Vagina (tissue), 2 donors: Measurements from ENCODE around the gene ST8SIA4. TPM values are rescaled to one million over a fixed set of nuclear protein-coding genes. Genes with fewer than 3 reads are reported as not detected.

ENCODE experiments used
- DNase-seq, 2 donors: peaks; one replicate each; pipeline ENCODE4 v3.0.0-alpha.2; 2017; ENCODE audit errors: extremely low spot score in 2 of 2
- H3K27ac ChIP-seq: fragments of 200-600 bp; sonication (generic); one replicate; pipeline ENCODE4 v1.5.1; 2019
- H3K27me3 ChIP-seq: fragments of 200-600 bp; sonication (generic); one replicate; pipeline ENCODE4 v1.5.1; 2019
- H3K36me3 ChIP-seq, 2 donors: fragments of 200-600 bp; sonication (generic); one replicate each; pipeline ENCODE4 v1.5.1; 2017 to 2019
- H3K4me1 ChIP-seq: fragments of 200-600 bp; sonication (generic); one replicate; pipeline ENCODE4 v1.5.1; 2019
- H3K4me3 ChIP-seq, 2 donors: fragments of 200-600 bp; sonication (generic); 1 replicate in 1 of 2; 2 replicates in 1 of 2; pipeline ENCODE4 v1.5.1; 2016 to 2019
- H3K9me3 ChIP-seq: fragments of 200-600 bp; sonication (generic); one replicate; pipeline ENCODE4 v1.5.1; 2019
- CTCF ChIP-seq, 3 experiments: fragments of 450-650 bp in 2 of 3; fragments of 200-600 bp in 1 of 3; sonication (generic) in 1 of 3; IDR thresholded peaks; one replicate each; pipeline ENCODE4 v1.5.1; 2017 to 2019; ENCODE audit warnings: antibody characterized with exemption in 3 of 3, mild to moderate bottlenecking in 2 of 3, moderate library complexity in 2 of 3
- POLR2A ChIP-seq, 2 donors: fragments of 450-650 bp; IDR thresholded peaks; one replicate each; pipeline ENCODE4 v1.6.1; 2017; ENCODE audit warnings: antibody characterized with exemption in 2 of 2, mild to moderate bottlenecking in 2 of 2, moderate library complexity in 2 of 2
- POLR2AphosphoS5 ChIP-seq, 2 donors: sonication (generic); formaldehyde crosslinking; IDR thresholded peaks; one replicate each; pipeline ENCODE4 v1.9.0; 2017; ENCODE audit warnings: antibody characterized with exemption in 2 of 2, mild to moderate bottlenecking in 2 of 2, low read depth in 1 of 2; ENCODE audit not compliant: insufficient read depth in 1 of 2
- intact Hi-C: fragments of 100-400 bp; cut with DNase I; formaldehyde crosslinking; loops from one replicate; pipeline ENCODE4 v1.15.1; 2023
- total RNA-seq: library from RNA; depleted of rRNA; stranded (reverse); fragments of >200 nt; gene quantifications from one replicate; pipeline ENCODE4 v1.2.3, GENCODE V29; 2016

Gene ST8SIA4
- total RNA-seq = 4.2 TPM

DNA sequence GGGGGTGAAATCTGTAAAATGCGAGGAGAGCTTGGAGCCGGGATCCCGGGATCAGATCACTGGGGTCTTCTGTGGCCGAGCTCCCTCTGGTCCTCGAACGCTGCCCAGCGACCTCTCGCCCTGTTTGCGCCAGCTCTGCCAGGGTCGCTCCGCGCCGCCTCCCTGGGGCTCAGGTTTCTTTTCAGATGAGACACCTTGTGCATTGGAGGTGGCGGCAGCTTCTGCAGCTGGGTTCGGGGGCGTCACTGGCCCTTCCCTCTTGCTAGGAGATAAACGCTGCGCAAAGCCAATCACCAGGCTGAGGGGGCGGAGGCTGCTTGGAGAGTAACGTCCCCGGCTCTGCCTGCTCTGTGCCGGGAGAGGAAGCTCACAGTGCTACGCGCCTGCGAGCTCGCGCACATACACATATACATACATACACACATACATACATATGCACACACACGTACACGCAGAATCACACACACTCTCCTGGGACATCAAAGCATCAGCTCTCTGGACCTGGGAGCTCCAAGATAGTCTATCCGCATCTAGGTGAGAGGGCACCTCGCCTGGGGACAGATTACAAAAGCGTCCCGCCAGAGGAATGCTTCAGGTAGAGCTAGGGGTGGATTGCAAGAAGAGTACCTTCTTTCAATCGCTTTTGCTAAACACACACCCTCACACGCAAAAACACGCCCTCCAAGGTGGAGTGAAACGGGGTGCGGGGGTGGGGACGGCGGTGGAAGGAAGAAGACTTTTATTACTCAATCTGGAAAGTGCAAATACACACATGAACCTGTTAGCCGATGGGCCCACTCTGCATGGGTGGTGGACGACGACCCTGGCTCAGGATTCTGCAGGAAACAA, at the start of gene ST8SIA4:
Gene ST8SIA4 (minus strand): TSS at position 244 of the 849 bp plus-strand sequence. CDS start 327 bp downstream, outside the sequence.
- peak within 1 kb of the TSS; percentile 63 for H3K27ac ChIP-seq
- intact Hi-C loops = no loop called here
- DNase-seq = peak in 1 of 2 donors; percentile 91
- peak within 1 kb of the TSS; percentile 62 to 63 for H3K4me3 ChIP-seq
- no peaks in the 10 kb centered on the region for H3K27me3 ChIP-seq
- H3K4me1 ChIP-seq = peaks cover 35% of the 10 kb centered on the region
- peak in 1 of 2 donors; percentile 56 for TF ChIP-seq POLR2A (IDR thresholded peaks at IDR 0.05)
- peak; percentile 25 to 81 for TF ChIP-seq POLR2AphosphoS5 (IDR thresholded peaks at IDR 0.05; ENCODE audit: insufficient read depth in 1 of 2, low read depth in 1 of 2)
- TF ChIP-seq CTCF (IDR thresholded peaks at IDR 0.05) = no peak
- no peaks in the 10 kb centered on the region for H3K9me3 ChIP-seq
- no peaks in the 10 kb centered on the region for H3K36me3 ChIP-seq

GRCh38 chr5:100950985-100951384, 47.9 kb upstream of the ST8SIA4 start:
- Histone ChIP-seq H3K9me3 (no peaks in the 10 kb centered on the region), H3K36me3 (no peaks in the 10 kb centered on the region), H3K4me1 (no peaks in the 10 kb centered on the region), H3K4me3 (no peak overlapping the region), H3K27ac (no peak overlapping the region), H3K27me3 (no peaks in the 10 kb centered on the region)
- no peak for DNase-seq
- no peak for TF ChIP-seq CTCF (IDR thresholded peaks at IDR 0.05)
- TF ChIP-seq POLR2AphosphoS5 (IDR thresholded peaks at IDR 0.05; ENCODE audit: insufficient read depth in 1 of 2, low read depth in 1 of 2) = no peak
- TF ChIP-seq POLR2A (IDR thresholded peaks at IDR 0.05) = no peak
- intact Hi-C loops = no loop called here

DNA sequence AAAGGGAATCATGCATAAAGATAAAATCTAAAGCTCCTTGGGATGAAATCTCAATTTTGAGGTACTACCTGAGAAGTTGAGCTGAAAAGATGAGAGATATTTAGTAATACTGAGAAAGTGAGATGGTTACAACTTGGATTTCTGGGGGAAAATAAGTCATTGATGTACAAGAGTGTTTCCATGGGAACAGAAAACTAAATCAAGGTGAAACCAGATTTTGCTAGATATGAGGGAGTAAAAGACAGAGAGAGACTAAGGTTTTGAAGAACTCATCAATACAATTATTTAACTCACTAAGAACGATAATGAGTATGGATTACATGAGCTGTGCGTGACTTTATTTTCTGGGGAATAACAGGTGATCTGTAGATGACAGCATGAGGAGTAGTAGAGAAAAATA, 10.2 kb upstream of the ST8SIA4 start:
- Histone ChIP-seq H3K27me3 (no peaks in the 10 kb centered on the region), H3K36me3 (no peaks in the 10 kb centered on the region), H3K9me3 (no peaks in the 10 kb centered on the region), H3K27ac (no peak overlapping the region), H3K4me3 (no peak overlapping the region), H3K4me1 (no peaks in the 10 kb centered on the region)
- no peak for TF ChIP-seq POLR2AphosphoS5 (IDR thresholded peaks at IDR 0.05; ENCODE audit: insufficient read depth in 1 of 2, low read depth in 1 of 2)
- TF ChIP-seq CTCF (IDR thresholded peaks at IDR 0.05) = no peak
- TF ChIP-seq POLR2A (IDR thresholded peaks at IDR 0.05) = no peak
- intact Hi-C loops = no loop called here
- DNase-seq = no peak

GRCh38 chr5:100909034-100909433, 6.0 kb upstream of the ST8SIA4 start:
- H3K9me3 ChIP-seq = no peaks in the 10 kb centered on the region
- no peak overlapping the region for H3K4me3 ChIP-seq
- H3K36me3 ChIP-seq = no peaks in the 10 kb centered on the region
- DNase-seq = no peak
- peaks cover under 1% of the 10 kb centered on the region for H3K4me1 ChIP-seq
- intact Hi-C loops = no loop called here
- H3K27me3 ChIP-seq = no peaks in the 10 kb centered on the region
- no peak overlapping the region for H3K27ac ChIP-seq
- no peak for TF ChIP-seq CTCF (IDR thresholded peaks at IDR 0.05)
- no peak for TF ChIP-seq POLR2A (IDR thresholded peaks at IDR 0.05)
- no peak for TF ChIP-seq POLR2AphosphoS5 (IDR thresholded peaks at IDR 0.05; ENCODE audit: insufficient read depth in 1 of 2, low read depth in 1 of 2)
